Erythroblast (primary cell): ENCODE data around the gene BLID.

ENCODE experiments used
- DNase-seq, 2 experiments: peaks; one replicate each; lab custom pipeline; 2025; lab: John Stamatoyannopoulos, UW
- GATA1 ChIP-seq: IDR thresholded peaks from 2 replicates; pipeline ENCODE4 v1.6.1; 2011; ENCODE audit warnings: low read depth, mild to moderate bottlenecking, control low read depth, low read length, moderate library complexity
- POLR2A ChIP-seq: IDR thresholded peaks from 2 replicates; pipeline ENCODE4 v1.6.1; 2011; ENCODE audit warnings: mild to moderate bottlenecking, low read length

Gene BLID

DNA sequence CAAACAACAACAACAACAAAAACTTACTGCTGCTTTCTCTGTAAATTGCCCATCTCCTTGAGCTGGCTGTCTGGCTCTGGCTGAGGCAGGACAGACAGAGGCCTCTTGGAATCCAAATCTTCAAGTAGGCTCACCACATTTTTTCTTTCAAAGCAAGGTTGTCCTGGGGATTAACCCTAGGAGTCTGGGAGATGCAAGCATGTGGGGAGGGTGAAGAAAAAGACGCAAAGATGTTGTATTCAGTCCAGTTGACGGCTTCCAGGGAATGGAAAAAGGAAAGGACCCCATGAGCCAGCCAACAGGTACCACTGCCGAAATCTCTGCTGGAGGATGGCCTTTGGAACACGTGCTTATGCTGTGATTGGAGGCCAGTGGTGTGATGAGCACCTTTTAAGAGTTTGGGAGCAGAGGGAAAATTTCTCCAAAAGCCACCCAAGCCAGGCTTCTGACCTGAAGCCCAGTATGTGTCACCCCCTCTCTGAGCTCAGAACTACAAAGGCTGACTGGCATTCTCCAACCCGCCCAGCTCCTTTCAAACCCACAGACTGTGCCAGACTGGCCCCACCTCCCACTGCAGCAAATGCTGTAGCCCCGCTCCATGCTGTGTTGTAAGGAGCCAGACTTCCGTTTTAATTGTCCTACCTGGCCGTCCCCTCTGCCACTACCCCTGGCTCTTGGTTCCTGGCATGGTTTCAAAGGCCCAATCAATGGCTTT is 10.8 kb downstream of the BLID start:
- TF ChIP-seq GATA1, result no peak
- no peak for TF ChIP-seq POLR2A
- no peak for DNase-seq

DNA sequence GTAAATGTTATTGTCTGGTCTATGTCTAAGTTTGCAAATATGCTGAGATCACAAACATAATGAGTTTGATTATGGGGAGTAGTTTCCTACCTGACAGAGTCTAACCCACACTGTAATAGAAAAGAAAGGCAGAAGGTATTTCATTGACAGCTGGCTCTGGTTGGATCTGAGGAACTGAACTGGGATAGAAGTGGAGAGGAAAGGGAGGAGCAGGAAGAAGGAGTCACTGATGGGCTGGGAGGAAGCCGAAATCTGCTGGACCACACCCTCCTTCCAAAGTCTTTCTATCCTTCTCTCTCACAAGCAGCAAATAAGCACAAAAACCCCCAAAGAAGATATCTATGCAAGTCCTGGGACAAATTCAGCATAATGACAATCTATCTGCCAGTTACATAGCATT is 11.7 kb downstream of the BLID start:
- no peak for TF ChIP-seq GATA1
- TF ChIP-seq POLR2A, result no peak
- no peak for DNase-seq

DNA sequence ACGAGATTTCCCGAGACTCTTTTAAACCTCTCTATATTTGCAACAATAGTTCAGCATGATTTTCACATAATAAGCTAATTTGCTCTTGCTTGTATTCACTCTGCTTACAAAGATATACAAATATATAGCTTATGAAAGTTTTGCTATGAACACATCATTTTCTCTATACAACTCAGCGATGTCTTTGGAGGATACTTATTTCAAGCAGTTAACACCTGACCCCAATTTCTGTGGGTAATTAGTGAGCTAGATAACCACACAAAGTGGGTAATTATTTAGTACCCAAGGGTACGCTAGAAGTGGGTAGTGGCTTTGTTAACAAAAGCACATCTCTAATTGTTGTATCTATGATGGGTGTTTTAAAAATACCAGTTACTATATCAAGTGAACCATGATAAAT is 12.3 kb downstream of the BLID start:
- DNase-seq, result no peak
- TF ChIP-seq GATA1 (no peak), POLR2A (no peak)

DNA sequence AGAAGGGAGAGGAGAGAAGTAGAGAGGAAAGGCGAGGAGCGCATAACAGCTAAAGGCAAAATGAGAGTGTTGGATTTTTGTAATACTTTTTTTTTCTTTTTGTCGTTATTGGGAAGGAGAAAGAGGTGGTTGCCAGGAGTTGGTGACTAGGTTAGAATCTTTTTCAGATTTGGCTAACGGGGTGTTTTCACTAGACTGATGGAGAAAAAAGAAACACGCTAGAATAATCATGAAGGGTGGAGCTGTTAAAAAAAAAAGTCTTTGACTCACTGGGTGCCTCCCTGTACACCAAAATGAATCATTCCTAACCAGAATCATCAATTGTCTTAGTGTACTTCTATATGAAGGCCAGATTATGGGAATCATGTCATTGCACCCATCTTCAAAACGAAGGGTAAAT is 12.7 kb downstream of the BLID start:
- DNase-seq, result no peak
- TF ChIP-seq POLR2A, result no peak
- no peak for TF ChIP-seq GATA1

DNA sequence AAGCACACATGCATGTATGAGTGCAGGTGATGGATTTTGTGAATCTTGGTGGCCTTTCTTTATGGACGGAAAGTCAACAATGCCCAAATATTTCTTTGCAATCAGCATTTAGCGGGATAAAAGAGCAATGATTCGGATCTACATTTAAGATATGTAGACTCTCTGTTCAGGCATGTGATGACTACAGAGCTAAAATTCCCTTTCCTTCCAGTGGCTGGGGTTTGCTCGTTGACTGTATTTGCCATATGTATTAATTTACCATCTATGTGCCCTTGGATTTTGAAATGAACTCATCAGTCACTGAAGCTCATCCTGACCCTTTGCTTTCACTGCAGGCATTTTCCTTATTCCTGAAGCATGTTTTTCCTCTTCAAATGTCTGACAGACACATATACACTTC is 13.6 kb downstream of the BLID start:
- DNase-seq, result no peak
- TF ChIP-seq POLR2A (no peak), GATA1 (no peak)

DNA sequence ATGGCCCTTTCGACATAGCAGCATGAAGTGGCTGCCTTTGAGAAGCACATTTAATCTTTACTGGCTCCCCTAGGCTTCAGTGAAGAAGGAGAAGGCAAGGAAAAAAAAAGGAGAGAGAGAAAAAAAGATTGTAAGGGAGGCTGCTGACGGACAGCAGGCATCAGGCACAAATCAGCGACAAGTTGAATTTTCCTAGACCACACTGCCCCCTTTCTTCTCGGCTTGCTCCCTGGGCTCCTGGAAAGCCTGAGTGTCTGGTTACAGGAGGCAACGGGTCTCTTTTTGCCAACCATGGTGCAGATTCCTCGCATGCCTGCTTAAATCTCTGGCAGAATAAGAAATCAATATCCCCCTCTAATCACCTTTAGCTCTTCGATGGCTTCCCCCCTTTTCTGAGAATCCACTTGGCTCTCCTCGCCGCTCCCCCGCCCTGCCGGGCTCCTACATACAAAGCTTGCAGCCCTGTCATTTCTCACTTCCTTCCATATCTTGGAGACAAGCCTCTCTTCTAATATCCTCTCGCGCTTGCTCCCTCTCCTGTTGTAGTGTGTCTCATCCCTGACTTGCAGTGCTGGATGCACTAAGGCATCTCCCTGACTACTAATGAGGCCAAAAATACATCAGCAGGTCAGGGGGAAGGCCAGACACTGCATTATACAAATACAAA is 14.3 kb downstream of the BLID start:
- no peak for DNase-seq
- TF ChIP-seq GATA1, result no peak
- TF ChIP-seq POLR2A, result no peak

DNA sequence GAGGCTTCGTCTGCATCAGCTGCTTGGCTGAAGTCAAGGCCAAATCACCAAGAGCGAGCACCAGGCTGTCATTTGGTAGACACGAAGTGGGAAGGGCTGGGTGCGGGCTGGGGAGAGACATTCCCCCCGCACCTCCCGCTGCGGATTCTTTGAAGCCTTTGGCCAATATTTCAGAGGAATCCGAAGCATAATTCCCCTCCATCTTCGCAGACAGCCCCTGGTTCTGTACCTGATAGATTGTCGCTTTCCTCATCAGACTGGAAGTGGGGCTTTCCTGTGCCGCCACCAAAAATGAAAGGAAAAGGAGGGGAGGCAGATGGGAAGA is 15.3 kb downstream of the BLID start:
- TF ChIP-seq GATA1 (no peak), POLR2A (no peak)
- DNase-seq, result no peak

DNA sequence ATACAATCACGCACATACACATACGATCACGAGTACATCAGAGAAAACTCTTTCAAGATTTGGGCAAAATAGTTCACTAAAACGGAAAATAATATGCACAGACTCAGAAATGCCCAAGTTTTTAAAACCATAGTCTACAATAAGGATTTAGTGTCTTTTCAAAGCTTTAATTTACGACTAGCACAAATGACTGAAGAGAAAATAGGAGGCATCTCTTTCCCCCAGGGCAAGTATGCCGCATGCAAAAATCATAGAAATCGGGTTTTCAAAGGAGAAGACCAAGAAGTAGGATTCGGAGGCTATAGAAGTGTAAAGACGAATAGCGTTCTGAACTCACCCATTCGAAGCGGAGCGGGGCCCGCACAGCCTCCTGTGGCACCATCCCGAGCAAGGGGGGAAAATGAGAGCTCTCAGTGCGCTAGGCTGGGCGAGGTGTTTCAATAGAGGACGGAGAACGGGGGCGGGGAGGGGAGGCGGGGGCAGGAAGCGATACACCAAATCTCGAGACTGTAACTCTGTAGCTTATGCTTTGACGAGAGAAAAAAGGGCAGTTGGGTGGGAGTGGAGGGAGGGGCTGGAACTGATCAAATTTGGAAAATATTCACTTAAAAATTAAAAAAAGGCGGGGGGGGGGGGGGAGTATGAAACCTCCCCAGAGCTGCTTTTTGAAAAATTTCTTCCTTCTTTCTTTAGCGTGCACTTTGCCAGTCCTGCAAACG is 15.8 kb downstream of the BLID start:
- no peak for DNase-seq
- TF ChIP-seq POLR2A (no peak), GATA1 (no peak)

DNA sequence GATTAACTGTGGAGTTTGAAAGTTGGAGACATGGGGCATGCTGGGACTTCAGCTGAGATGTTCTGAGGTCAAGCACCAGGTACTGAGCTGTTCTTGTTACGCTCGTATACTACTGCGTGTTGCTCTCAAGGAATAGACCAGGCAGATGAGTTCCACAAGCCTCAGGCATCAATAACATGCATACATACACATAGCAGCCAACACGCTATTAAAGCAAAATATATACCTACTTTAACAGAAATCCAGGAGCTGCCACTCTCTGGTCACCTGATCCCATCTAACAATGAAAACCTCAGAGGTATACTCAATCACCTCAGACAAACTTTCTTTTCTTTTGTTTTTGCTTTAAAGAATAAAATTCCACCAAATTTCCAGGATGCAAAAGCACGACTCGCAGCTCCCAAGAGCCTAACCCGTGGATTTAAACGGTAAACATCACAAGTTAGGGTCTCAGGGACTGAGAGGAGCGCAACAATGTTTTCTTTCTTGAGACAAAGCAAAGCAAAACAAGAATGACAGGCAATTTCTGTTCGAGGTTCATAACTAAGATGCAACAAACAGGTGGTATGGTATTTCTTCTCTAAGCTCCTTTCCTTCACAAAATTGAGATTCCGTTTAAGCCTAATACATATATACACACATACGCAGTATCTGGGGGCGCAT is 16.5 kb downstream of the BLID start:
- no peak for DNase-seq
- TF ChIP-seq POLR2A (no peak), GATA1 (no peak)

DNA sequence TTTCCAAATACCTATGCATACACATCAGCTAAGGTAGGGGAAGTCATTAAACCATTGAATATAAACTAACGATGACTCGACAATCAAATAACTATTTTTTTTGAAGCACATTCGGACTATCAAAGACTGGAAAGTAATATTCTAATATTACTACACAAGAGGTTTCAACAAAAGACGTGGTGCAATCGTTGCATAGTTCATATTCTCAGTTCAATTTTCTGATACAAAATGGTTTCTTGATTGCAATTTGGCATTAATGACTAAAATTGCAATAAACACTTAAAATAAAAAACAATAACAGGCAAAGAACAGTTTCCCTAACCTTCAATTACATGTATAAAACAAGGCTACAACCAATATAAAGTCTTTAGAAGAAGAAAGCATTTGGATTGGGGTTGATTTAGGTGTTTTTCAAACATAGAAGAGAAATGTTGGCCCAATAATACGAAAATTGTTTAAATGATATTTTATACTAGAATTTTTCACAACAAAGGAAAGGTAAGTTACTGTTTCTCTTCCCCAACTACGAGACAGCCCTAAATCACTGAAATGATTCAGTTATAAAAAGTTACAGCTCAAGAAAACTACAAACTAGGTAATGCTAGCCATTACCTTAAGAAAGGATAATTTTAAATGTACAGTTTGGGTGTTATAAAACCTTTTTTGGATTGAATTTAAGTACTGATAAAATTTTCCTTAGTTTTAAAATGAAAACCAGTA is 17.6 kb downstream of the BLID start:
- no peak for DNase-seq
- TF ChIP-seq GATA1 (no peak), POLR2A (no peak)

DNA sequence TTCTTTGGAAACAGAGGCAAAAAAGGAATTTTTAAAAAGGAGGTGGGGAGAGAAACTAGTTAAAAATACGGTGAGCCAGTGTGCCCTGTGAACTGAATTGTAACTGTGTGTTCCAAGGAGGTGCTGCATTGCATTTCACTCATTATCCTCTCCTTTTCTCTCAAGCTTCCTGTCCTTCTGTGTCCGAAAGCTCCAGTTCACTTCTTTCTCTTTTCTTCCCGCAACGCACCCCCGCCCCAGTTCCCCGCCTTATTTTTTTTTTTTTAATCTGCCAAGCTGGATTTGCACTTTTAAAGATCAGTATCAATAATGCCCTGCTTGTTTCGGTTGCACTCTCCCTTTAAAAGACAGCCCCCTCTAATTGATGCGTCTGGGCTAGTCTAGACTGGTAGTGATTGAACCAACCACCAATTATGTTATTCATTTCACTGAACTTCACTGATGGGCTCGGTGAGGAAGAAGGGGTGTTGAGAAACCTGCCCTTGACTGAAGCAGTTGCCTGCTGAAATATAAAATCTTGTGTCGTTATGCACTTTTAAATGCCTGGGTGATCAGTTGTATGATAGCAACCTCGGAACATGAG is 18.5 kb downstream of the BLID start:
- no peak for DNase-seq
- TF ChIP-seq GATA1 (no peak), POLR2A (no peak)

DNA sequence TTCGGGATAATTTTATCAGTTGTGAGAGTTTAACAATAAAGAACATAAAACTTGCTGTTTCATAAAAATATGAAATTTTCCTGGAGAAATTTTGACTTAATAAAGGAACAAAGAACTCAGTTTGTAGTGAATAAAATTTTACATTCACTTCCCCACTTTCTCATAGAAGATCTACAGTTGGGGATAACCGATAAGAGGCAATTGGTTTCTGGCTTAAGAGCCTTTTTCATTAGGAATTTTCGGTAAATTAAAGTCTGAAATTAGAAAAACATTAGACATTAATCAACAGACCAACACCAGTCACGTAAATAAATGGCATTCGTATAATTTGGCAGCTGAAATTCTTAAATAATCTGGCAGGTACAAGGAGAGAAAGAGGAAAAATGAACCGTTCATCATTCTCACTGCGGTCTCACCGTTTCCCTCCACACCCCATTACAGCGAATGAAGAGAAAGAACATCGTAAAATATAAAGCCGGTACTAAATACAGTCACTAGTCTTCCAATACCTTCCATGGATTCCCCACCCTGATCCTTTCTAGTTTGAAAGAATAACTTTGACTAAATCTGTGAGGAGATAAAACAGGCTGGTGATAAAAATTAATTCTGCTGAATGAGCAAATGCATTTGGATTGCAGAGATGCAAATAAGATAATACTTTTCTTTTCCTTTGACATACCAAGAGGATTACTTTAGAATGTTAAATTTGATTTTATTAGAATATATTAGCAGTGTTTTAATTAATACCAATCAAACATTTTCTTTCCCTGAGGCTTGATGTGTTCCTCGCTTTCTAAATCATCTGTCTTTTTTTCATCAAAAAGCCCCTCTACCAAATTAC is 19.5 kb downstream of the BLID start:
- no peak for TF ChIP-seq POLR2A
- TF ChIP-seq GATA1, result no peak
- DNase-seq, result no peak
